Stimulated activated CD8-positive, alpha-beta memory T cell treated with anti-CD3 and anti-CD28 coated beads, Interleukin-2, amount 100 ng/mL, for 1 hour (primary cell): Measurements from ENCODE around the gene SH2D3C.

ENCODE experiments used
- DNase-seq, 2 donors: peaks; one replicate each; pipeline ENCODE4 v3.0.0-alpha.2; 2020; ENCODE audit warnings: low read depth in 2 of 2

Gene SH2D3C

DNA sequence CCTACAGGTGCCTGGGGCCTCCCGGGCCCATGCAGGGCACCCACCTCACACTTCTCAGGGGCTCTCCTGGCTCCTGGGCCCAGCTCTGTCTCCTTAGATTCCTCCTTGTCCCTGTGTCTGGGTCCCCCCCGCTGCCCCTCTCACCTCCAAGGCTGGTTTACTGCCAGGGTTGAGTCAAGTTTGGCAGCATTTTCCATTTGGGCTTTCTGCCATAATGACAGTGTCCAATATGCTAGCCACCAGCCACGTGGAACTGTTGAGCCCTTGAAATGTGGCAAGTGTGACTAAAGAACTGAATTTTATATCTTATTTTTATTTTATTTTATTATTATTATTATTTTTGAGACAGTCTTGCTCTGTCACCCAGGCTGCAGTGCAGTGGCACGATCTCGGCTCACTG lies 60.7 kb downstream of the SH2D3C start:
- DNase-seq: no peak

DNA sequence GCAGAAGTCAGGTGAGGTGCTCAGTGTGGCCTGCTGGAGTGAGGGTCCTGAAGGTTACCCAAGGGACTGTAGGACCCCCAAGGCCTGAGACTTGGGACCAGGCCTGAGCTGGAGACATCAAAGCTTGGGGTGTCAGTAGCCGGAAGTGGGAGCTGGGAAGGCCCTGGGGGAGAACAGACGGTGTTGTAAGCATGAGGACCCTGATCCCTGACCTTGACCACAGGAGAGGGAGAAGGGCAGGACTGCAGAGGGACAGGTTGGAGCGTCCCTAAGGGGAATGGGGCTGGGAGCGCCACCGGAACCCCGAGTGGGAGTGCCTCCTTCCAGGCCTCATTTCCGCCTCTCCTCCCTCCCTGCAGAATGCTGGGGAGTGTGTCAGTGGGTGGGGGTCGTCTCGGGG lies 62.1 kb downstream of the SH2D3C start:
- no peak for DNase-seq

DNA sequence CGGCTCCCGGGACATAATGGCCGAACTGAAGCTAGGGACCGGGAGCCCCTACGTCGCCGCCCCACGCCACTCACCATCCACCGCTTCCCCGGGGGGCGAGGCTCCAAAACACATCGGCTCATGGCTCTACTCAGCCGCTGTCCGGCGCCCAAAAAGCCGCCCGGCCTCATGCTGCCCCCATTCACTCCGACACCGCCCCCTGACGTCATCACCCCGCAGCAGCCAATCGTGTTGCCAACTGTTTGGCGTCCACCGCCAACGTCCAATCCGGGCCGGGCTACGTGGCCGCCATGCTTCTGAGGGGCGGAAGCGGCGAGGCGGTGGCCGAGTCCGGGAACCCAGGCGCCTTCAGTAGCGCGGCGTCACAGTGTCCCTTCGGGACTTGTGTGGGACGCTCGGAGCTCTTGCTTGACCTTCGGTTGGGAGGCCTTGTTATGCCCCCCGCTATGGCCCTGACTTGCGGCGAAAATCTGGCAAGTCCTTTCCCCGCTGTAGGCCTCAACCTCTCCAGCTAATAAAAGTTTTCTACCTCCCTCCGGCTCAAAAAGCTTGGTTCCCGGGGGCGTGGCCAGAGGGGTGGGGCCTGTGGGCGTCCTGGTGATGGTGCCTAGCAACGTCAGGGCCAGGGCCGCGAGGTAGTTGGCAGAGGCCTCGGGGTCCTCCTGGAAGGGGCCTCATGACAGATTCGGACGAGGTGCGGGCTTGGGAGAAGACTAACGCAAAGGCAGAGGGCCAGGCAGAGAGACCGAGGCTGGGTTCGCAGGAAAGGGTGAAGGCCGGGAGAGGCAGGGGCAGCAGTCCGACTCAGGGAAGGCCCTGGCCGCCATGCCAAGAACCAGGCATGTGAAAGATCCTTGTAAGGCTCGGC lies 62.8 kb downstream of the SH2D3C start, which contains the start of the genes PTRH1 and TTC16:
Gene PTRH1 (minus strand): TSS at position 194 of the 868 bp plus-strand sequence. CDS start 24 bp downstream, at position 170.
Gene TTC16 (plus strand): TSS at position 610 of the 868 bp plus-strand sequence. CDS start 67 bp downstream, at position 677.
- DNase-seq: peak; percentile 94 to 96

DNA sequence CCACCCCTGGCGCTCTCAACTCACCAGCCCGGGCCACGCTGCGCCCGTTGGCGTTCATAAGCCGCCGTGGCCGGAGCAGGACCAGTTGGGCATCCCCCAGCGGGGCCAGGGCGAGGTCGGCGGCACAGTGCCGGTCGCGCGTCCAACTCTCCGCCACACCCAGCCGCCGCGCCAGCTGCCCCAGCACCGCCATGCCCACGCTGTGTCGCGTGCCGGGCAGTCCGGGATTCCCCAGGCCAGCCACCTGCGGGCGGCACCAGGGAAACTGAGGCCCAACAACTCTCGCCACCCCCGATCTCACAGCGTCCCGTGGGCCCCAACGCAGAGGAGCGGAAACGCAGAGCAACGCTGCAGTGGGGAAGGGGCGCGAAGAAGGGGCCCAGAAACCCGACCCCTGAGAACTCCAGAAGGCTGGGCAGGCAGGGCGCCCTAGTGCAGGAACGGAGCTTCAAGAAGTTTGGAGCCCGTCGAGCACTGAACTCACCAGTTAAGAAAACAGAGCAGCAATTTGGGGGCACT lies 63.5 kb downstream of the SH2D3C start:
- no peak for DNase-seq

DNA sequence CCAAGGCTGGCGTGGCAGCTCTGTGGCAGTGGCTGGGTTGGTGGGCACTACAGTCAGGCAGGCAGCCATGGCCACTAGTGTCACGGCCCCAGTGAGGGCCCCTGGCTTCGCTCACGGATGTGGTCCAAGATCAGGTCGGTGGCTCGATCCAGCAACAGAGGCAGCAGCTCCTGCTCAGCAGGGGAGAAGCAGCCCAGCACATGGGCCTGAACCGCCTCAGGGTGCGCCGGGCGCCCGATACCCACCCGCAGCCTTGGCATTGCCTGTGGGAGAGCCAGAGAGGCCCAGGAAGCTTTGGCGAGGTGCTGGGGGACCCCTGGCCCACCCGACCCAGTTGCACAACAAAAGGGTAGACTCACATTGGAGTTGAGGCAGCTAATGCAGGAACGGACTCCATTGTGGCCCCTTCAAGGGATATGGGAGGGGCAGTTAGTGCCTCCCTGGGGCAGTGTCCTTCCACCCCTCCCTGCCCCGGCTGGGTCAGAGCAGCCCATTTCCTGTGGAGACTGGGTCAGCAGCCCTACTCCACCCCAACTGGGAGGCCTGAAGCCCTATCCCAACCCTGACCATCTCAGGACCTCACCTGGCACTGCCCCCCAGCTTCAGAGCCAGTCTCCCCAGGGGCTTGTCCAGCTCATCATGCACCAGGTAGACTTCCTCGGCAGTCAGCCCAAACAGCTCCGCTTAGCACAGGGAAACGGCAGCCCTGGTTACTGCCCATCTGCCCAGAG lies 64.3 kb downstream of the SH2D3C start:
- DNase-seq: no peak

DNA sequence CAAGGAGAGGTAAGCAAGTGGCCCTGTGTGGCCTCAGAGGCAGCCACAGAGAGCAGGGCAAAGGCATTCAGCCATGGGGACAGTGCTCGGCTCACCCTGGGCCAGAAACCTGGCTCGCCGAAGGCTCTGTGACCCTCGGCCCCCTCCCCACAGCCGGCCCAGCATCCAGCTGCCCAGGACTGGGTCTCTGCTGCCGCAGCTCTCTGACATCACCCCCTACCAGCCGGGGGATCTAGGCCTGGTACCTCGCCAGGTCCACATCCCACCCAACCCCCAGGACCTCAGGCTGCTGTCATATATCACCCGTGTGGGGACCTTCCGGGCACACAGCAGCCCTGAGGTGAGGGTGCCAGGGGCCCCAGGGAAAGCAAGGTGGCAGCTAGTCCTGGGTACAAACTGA lies 65.6 kb downstream of the SH2D3C start:
- no peak for DNase-seq

DNA sequence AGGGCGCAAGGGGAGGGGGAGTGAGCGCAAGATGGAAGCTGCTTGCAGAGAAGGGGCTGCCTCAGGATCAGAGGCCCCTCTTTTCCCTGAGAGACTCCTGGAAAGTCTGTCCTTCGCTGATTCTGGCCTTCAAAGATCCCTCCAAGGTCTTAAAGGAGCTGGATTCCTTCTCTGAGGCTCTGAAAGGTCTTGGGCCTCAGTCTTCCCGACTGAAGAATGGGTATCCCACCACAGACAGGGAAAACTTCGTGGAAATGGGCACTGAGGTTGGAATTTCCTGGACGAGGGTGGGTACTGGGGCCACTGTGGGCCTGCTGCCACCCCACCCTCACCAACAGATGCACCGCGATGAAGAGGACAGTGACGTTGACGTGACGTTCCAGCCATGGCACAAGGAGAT lies 66.1 kb downstream of the SH2D3C start:
- DNase-seq: no peak

DNA sequence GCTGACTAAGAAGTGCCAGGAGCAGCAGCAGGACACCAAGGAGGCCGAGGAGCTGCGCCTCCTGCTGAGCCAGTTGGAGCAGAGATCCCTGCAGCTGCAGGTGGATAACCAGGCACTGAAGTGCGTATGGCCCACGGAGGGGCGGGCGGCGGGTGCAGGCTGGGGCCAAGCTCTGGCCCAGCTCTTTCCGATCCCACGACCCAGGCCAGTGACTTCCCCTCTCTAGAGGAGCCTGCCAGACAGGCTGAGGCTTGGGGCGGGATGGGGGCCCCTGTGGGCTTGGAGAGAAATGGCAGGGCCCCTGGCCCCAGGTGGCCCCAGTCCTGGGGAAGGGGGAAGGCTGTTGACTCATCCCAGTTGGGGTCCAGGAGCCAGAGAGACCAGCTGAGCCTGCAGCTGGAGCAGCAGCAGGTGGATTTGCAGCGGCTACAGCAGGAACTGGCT lies 66.6 kb downstream of the SH2D3C start:
- DNase-seq: no peak

DNA sequence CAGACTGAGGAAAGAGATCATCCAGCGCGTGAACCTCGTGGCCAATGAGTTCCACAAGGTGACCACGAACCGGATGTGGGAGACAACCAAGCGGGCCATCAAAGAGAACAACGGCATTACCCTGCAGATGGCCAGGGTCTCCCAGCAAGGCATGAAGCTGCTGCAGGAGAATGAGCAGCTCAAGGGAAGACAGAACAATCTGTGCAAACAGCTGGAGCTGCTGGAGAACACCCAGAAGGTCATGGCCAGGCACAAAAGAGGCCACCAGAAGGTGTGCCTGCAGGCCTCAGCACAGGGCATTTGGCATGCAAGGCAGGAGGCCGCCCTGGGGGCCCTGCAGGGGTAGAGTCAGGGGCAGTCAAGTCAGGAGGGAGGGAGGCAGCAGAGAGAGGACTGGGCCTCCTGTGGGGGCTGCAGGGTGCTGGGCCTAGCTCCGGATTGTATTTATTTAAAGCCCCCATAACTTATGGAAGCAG lies 67.2 kb downstream of the SH2D3C start:
- DNase-seq: no peak

DNA sequence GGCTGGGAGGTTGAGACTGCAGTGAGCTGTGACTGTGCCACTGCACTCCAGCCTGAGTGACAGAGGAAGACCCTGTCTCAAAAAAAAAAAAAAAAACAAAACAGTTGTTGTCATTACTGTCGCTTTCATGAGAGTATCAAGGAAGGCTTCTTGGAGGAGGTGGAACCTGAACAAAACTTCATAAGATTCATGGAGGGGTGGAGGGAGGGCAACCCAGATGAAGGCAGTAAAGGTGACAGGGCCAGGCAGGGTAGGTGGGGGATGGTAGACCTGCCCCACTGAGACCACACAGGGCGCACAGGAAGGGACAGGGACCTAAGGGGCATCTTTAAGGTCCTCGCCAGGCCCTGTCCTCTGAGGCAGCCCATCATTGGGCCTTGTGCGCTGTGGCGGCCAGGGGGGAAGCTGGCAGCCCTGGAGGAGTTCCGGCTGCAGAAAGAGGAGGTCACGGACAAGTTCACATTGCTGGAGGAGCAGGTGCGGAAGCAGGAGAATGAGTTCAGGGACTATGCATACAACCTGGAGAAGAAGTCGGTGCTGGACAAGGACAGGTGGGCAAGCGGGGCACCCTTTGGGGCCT lies 68.2 kb downstream of the SH2D3C start:
- DNase-seq: no peak

DNA sequence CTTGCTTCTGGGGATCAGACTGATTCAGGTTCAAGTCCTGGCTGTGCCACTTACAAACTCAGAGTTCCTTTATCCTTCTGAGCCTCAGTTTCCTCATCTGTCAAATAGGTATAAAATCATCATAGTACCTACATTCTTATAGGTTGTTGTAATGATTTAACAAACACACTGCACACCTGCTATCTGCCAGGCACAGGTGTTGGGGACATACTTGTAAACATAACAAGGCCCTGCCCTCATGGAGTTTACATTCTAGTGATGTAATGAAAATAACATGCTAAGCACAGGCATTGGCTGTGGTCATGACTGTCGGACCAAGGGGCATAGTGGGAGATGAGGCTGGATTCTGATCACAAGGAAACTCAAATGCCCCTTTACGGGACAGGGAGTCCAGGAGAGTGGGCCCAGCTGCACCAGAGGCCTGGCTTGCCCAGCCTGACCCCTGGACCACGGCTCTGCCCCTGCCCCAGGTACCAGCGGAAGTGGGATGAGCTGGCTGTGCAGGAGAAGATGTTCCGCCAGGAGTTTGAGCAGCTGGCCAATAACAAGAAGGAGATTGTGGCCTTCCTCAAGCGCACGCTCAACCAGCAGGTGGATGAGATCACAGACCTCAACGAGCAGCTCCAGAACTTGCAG lies 69.4 kb downstream of the SH2D3C start:
- DNase-seq: no peak

DNA sequence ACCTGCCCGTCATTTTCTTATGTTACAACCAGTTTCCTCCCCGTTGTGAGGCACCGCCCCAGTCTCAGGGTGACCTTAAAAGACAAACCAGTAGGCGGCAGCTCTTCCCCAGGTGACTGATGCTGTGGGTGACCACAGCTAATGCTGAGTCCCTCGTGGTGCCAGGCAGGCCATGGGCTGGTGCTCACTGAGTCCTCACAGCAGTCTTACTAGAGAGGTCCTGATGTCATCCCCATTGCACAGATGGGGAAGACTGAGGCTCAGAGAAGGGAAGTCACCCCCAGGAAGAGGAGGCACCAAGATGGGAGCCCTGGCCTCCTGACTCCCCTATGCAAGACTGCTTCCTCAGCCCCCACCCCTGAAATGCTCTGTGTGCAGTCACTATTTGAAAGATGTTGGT lies 70.7 kb downstream of the SH2D3C start:
- DNase-seq: no peak

DNA sequence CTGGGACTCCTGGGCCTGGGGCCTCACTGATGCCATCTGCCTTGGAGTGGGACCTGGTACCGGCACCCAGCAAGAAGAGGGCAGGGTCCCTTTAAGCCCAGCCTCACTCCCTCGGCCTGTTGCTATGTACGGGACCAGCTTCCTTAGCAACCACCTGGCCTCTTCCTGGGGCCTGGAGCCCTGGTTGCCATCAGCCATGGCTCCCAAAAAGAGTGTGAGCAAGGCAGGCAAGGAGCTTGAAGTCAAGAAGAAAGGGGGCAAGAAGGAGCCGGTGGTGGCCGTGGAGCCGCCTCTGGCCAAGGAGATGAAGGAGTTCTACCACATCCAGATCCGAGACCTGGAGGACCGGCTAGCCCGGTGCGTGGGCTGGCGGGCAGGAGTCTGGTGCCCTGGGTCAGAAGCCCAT lies 71.6 kb downstream of the SH2D3C start, which contains the start of gene CFAP157:
Gene CFAP157 (plus strand): TSS at position 153 of the 406 bp plus-strand sequence. CDS start 44 bp downstream, at position 197.
- no peak for DNase-seq

DNA sequence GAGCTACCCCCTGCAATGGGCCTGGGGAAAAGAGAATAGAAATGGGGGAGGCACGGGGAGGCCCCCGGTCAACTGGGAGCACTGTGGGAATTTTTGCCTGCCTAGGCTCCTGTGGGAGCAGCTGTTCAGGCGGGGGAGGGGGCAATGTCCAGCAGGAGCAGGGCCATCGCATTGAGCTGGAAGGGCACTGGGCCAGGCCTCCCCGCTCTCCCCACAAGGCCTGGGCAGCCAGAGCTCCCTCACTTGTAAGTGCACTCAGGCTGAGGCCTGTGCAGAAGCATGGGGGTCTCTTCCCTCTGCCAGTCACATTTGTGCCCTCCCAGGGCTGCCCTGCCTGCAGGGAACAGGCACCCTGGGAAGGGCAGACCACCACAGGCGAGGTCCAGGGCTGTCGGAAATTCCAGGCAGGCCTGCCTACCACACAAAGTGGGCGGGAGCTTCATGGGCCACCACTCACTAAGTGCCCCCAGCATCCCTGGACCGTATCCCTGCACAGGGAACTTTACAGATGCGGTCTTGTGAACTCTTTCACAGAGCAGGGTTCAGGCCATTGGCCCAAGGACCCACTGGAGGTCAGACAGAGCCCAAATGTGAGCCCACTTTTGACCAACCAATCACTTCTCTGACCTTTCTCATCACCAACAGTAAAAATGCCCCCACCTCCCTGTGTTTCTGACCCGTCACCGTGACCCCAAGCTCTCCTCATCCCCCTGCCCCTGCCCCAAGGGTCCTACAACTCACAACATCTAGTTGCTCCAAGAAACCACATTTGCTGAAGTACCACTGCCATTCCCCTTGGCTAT lies 72.7 kb downstream of the SH2D3C start:
- no peak for DNase-seq

DNA sequence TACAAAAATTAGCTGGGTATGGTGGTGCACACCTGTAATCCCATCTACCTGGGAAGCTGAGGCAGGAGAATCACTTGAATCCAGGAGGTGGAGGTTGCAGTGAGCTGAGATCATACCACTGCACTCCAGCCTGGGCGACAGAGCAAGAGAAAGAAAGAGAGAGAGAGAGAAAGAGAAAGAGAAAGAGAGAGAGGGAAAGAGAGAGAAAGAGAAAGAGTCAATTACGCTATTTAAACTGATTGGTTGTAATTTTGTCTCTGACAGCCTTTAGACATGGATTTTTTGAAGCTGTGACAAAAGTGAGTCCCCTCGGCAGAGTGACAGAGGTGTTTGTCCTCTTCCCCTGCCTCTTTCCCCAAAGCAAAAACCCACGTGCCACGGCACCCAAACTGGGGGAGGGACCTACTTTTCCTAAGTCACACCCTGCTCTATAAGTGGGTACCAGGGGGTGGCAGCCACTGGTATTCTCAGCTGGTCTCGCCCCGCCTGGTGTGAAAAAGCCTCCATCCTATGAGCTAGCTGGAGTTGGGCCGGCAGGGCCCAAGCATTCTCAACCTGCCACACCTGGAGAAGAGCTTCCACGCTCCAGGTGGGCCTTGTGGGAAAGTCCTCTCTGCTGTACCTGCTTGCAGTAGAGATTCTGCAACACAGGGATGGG lies 75.0 kb downstream of the SH2D3C start:
- no peak for DNase-seq

DNA sequence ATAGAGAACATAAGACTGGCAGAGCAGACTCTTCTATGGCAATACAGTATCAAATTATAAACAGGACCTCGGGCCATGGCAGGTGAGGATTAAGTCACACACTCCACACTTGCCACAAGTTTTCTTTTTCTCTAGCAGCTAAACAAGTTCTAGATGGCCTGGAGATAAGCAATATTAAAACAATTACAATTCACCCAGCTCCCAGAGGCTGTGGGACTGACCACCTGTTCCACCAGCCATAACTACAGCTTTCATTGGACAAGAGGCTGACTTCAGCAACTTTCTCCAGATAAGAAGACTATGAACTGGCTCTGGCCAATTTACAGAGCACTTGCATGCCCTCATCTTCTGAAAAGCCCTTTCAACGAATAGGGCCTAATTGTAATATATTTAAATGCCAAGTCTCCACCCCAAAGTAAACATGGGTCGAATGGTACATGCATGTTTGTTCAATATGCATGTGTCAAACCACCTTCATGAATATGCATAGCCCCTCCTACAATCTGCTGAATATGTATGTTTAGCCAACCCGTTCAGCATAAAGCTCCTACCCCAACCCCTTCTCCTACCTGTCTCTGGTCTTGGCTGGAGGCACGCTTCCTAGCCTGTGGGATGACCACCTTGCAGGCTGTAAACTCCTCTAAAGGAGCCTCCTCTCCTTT lies 77.7 kb downstream of the SH2D3C start:
- no peak for DNase-seq

DNA sequence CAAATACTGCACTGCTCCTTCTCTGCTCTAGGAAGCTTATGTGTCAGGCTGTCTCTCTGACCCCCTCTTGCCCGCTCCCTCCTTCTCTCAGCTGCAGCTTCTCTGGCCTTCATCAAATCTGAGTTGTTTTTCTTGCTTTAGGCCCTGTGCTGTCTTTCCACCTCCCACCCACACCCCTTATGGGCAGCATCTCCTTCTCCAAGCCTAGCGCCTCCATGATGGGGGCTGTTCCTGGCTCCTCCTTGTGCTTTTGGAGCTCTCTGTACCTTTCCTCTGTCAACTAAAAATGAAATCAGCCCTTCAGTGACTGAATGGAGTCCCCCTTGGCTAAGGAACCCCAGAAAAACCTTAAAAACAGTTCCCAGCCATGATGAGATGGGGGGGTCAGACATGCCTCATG lies 78.3 kb downstream of the SH2D3C start:
- DNase-seq: no peak

DNA sequence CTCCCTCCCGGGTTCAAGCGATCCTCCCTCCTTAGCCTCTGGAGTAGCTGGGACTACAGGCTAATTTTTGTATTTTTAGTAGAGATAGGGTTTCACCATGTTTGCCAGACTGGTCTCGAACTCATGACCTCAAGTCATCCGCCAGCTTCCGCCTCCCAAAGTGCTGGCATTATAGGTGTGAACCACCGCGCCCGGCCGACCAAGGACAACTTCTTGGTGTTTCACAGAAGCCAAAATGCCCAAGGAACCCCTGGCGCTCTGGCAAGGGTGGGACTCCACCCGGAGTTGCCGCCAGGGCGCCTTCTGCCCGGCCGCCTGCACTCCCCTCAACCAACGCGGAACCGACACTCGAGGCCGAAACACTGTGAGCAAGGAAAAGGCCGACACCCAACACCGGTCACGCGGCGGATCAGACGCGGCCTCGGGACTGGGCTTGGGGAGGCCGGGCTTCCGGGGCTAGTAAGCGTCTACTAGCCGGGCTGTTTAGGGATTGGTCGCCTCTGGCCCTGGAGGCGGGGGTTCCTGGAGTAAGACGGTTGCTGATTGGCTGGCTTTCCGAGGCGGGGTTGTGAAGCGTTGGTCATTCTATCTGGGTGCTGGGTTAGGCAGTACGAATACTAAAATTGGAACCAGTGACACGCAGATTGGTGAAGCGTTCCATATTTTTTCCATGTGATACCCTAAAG lies 79.3 kb downstream of the SH2D3C start:
- DNase-seq: peak; percentile 64 to 74

DNA sequence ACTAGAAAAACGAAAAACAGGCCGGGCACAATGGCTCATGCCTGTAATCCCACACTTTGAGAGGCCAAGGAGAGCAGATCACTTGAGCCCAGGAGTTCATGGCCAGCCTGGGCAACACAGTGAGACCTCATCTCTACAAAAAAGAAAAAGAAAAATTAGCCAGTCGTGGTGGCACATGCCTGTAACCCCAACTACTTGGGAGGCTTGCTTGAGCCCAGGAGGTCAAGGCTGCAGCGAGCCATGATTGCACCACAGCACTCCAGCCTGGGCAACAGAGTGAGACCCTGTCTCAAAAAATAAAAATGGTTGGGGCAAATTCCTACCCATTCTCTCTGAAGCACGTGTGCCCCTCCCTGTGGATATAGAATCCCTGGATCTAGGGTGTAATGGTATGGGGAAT lies 80.1 kb downstream of the SH2D3C start:
- DNase-seq: no peak
